Right lobe of liver (tissue), 6 donors: Measurements from ENCODE around the gene PEX11G. TPM values are rescaled to one million over a fixed set of nuclear protein-coding genes. Genes with fewer than 3 reads are reported as not detected.

Experiments
- ATAC-seq, 4 donors: fragments of 200-7000 bp; cut with Tn5 transposase; one replicate each; pipeline ENCODE4 v1.9.1; 2020; ENCODE audit warnings: mild to moderate bottlenecking in 4 of 4, moderate library complexity in 4 of 4
- DNase-seq, 3 donors: peaks; one replicate each; pipeline ENCODE4 v3.0.0-alpha.2; 2020
- H3K27ac ChIP-seq, 3 donors: fragments of 200-600 bp; one replicate each; pipeline ENCODE4 v1.8.0; 2022
- H3K27me3 ChIP-seq, 2 donors: fragments of 200-600 bp; one replicate each; pipeline ENCODE4 v1.8.0; 2022
- H3K36me3 ChIP-seq, 4 donors: fragments of 200-600 bp; sonication (generic) in 1 of 4; one replicate each; pipeline versions ENCODE4 v1.5.1 to v1.8.0; 2017 to 2022; ENCODE audit warnings: control low read depth in 1 of 4
- H3K4me1 ChIP-seq, 4 donors: fragments of 200-600 bp; sonication (generic) in 1 of 4; one replicate each; pipeline versions ENCODE4 v1.5.1 to v1.8.0; 2017 to 2022; ENCODE audit warnings: control low read depth in 1 of 4
- H3K4me3 ChIP-seq, 3 donors: fragments of 200-600 bp; one replicate each; pipeline ENCODE4 v1.8.0; 2022
- H3K9me3 ChIP-seq, 4 donors: fragments of 200-600 bp; sonication (generic) in 1 of 4; one replicate each; pipeline versions ENCODE4 v1.5.1 to v1.8.0; 2017 to 2022; ENCODE audit warnings: control low read depth in 1 of 4
- POLR2A ChIP-seq: fragments of 450-650 bp; IDR thresholded peaks from one replicate; pipeline ENCODE4 v1.6.1; 2017; ENCODE audit warnings: antibody characterized with exemption, mild to moderate bottlenecking
- WGBS: methylation state at CpG from one replicate; pipeline ENCODE4 v1.1.6; 2018; ENCODE audit warnings: low coverage, low lambda C conversion rate; ENCODE audit not compliant: insufficient coverage; ENCODE audit errors: missing lambda C conversion rate; 5-methylcytosine and 5-hydroxymethylcytosine counted together
- intact Hi-C, 2 donors: fragments of 100-400 bp; cut with DNase I; formaldehyde crosslinking; loops; one replicate each; pipeline versions ENCODE4 v1.11.2 to v1.14.1; 2022
- total RNA-seq, 6 experiments: library from RNA; depleted of rRNA in 2 of 6; stranded (reverse); fragments of >200 nt in 2 of 6; fragmentation: NEBNext Ultra II Directional in 3 of 6; extraction: Animal tissue kit (Norgen Biotek cat#: 25700) in 3 of 6; gene quantifications; one replicate each; pipeline versions ENCODE4 v1.1.0 to v1.2.4, GENCODE V29; 2016 to 2023
- TF ChIP-seq, protein P1 (sequence below), 4 donors: fragments of 200-600 bp in 3 of 4; fragments of 450-650 bp in 1 of 4; IDR thresholded peaks; one replicate each; pipeline versions ENCODE4 v1.5.1 to v1.8.0; 2016 to 2022; ENCODE audit warnings: antibody characterized with exemption in 4 of 4, mild to moderate bottlenecking in 2 of 4
- donor health status: DM: no; HTN: yes; CAD: no.
- donor health status: DM: no; HTN: no; CAD: no.
- donor health status: DM: no; HTN: no; CAD: no.
- donor health status: DM: no; HTN: yes; CAD: no.
- donor health status: DM: no; HTN: yes; CAD: no.

Gene PEX11G
- total RNA-seq, 6 experiments from 2014 or later: 4.8 to 14.3 (median 9.4) TPM

DNA sequence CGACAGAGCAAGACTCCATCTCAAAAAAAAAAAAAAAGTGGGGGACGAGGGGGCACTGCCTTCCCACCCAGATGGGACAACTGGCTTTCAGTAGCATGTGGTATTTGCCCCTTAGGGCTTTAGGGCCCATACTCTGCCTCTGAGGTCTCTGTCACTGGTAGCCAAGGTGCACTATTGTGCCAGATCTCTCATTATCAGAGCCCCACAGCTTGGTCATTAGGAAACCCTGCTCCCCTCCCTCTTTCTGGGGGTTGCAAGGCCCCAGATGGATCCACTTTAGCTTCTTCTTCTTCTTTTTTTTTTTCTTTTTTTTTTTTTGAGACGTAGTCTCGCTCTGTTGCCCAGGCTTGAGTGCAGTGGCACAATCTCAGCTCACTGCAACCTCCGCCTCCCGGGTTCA lies 15.8 kb upstream of the PEX11G start:
- Histone ChIP-seq H3K27me3 (no peaks in the 10 kb centered on the region), H3K4me3 (no peak overlapping the region), H3K36me3 (no peaks in the 10 kb centered on the region), H3K27ac (no peak overlapping the region), H3K4me1 (peaks cover 0 to 8% (median 0%) of the 10 kb centered on the region in 4 donors), H3K9me3 (no peaks in the 10 kb centered on the region)
- no peak for DNase-seq
- TF ChIP-seq, protein P1, sequence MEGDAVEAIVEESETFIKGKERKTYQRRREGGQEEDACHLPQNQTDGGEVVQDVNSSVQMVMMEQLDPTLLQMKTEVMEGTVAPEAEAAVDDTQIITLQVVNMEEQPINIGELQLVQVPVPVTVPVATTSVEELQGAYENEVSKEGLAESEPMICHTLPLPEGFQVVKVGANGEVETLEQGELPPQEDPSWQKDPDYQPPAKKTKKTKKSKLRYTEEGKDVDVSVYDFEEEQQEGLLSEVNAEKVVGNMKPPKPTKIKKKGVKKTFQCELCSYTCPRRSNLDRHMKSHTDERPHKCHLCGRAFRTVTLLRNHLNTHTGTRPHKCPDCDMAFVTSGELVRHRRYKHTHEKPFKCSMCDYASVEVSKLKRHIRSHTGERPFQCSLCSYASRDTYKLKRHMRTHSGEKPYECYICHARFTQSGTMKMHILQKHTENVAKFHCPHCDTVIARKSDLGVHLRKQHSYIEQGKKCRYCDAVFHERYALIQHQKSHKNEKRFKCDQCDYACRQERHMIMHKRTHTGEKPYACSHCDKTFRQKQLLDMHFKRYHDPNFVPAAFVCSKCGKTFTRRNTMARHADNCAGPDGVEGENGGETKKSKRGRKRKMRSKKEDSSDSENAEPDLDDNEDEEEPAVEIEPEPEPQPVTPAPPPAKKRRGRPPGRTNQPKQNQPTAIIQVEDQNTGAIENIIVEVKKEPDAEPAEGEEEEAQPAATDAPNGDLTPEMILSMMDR (IDR thresholded peaks at IDR 0.05): no peak
- TF ChIP-seq POLR2A: no peak
- no peak for ATAC-seq
- intact Hi-C loops: no loop called here
- 71% methylated on average over 4 of the region's 6 CpGs for WGBS

GRCh38 chr19:7502552-7502951 lies 13.7 kb upstream of the PEX11G start:
- intact Hi-C loops: no loop called here
- no peak overlapping the region for H3K4me3 ChIP-seq
- ATAC-seq: no peak
- no peak for DNase-seq
- TF ChIP-seq, protein P1 (IDR thresholded peaks at IDR 0.05): no peak
- TF ChIP-seq POLR2A: no peak
- no peak overlapping the region for H3K27ac ChIP-seq
- H3K9me3 ChIP-seq: no peaks in the 10 kb centered on the region
- no peaks in the 10 kb centered on the region for H3K36me3 ChIP-seq
- WGBS: 17% methylated on average over 1 of the region's 2 CpGs
- peaks cover 0 to 8% (median 0%) of the 10 kb centered on the region in 4 donors for H3K4me1 ChIP-seq
- H3K27me3 ChIP-seq: no peaks in the 10 kb centered on the region

DNA sequence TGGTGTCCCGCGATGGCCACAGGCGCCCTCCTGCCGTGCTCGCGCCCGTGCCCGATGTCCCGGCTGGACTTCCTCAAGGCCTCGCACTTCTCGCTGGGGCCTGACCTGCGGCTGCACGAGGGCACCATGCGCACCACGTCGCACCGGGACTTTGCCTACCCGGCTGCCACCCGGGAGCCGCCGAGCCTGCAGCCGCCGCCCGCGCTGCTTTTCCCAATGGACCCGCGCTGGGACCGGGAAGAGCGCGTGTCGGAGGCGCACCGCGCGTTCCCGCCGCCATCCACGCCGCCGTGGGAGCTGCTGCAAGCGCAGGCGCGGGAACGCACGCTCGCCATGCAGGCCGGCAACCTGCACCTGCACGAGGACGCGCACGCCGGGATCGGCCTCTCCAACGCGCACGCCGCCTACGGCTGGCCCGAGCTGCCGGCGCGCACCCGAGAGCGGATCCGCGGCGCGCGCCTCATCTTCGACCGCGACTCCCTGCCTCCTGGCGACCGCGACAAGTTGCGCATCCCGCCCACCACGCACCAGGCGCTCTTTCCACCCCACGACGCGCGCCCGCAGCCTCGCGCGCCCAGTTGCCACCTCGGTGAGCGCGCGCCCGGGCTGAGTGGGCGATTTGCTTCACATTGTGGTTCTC lies 12.1 kb upstream of the PEX11G start:
- intact Hi-C loops: no loop called here
- TF ChIP-seq, protein P1 (IDR thresholded peaks at IDR 0.05): no peak
- no peak for TF ChIP-seq POLR2A
- Histone ChIP-seq H3K27me3 (no peaks in the 10 kb centered on the region), H3K36me3 (no peaks in the 10 kb centered on the region), H3K27ac (no peak overlapping the region), H3K4me1 (peaks cover 0 to 8% (median 0%) of the 10 kb centered on the region in 4 donors), H3K4me3 (peak overlapping the region in 2 of 3 donors; percentile 28 to 29), H3K9me3 (no peaks in the 10 kb centered on the region)
- 9% methylated on average over 9 of the region's 93 CpGs for WGBS
- DNase-seq: peak in 2 of 3 donors; percentile 58 to 70
- ATAC-seq: peak; percentile 70 to 82 (median 78)

GRCh38 chr19:7497292-7497691 lies 8.5 kb upstream of the PEX11G start:
- H3K9me3 ChIP-seq: no peaks in the 10 kb centered on the region

More at GRCh38 chr19:7497292-7497691, 8.5 kb upstream of the PEX11G start:
- WGBS: no CpG with 5 or more reads among the region's 7 CpGs
- H3K27me3 ChIP-seq: no peaks in the 10 kb centered on the region
- TF ChIP-seq, protein P1 (IDR thresholded peaks at IDR 0.05): peak in 3 of 4 donors; percentile 17 to 28 (median 23)
- TF ChIP-seq POLR2A: no peak
- intact Hi-C loops: no loop called here
- peaks cover 0 to 19% (median 5%) of the 10 kb centered on the region in 4 donors for H3K4me1 ChIP-seq
- no peak overlapping the region for H3K4me3 ChIP-seq
- ATAC-seq (no peak), DNase-seq (no peak)
- H3K27ac ChIP-seq: no peak overlapping the region
- no peaks in the 10 kb centered on the region for H3K36me3 ChIP-seq
